Measurements from ENCODE around the gene ADGRB2. TPM values are rescaled to one million over a fixed set of nuclear protein-coding genes. Genes with fewer than 3 reads are reported as not detected.

Gene ADGRB2
- total RNA-seq, 2 experiments from 2014 or later: 0.39 to 0.71 TPM

- Mint-ChIP-seq H3K4me3 (no peak overlapping the region), H3K36me3 (ENCODE audit: low read depth) (no peaks in the 10 kb centered on the region), H3K4me1 (ENCODE audit: low read depth) (peaks cover 4% of the 10 kb centered on the region), H3K9me3 (no peaks in the 10 kb centered on the region), H3K27ac (no peak overlapping the region), H3K27me3 (no peaks in the 10 kb centered on the region)
- Histone ChIP-seq H3K36me3 (ENCODE audit: insufficient read depth, low read length) (no peaks in the 10 kb centered on the region), H3K27ac (ENCODE audit: low read depth in 1 of 2, low read length in 2 of 2) (no peak overlapping the region), H3K9me3 (ENCODE audit: control insufficient read depth in 1 of 2, insufficient read depth in 1 of 2, low read length in 2 of 2) (no peaks in the 10 kb centered on the region), H3K27me3 (ENCODE audit: control insufficient read depth in 1 of 2, insufficient read depth in 2 of 2, low read length in 2 of 2) (no peaks in the 10 kb centered on the region), H3K4me3 (ENCODE audit: low read length) (no peak overlapping the region), H3K4me1 (ENCODE audit: insufficient read depth, low read length) (peaks cover 9% of the 10 kb centered on the region)
- ChIA-PET CTCF (no interaction called here), POLR2A (no interaction called here)
- TF ChIP-seq, protein P1, sequence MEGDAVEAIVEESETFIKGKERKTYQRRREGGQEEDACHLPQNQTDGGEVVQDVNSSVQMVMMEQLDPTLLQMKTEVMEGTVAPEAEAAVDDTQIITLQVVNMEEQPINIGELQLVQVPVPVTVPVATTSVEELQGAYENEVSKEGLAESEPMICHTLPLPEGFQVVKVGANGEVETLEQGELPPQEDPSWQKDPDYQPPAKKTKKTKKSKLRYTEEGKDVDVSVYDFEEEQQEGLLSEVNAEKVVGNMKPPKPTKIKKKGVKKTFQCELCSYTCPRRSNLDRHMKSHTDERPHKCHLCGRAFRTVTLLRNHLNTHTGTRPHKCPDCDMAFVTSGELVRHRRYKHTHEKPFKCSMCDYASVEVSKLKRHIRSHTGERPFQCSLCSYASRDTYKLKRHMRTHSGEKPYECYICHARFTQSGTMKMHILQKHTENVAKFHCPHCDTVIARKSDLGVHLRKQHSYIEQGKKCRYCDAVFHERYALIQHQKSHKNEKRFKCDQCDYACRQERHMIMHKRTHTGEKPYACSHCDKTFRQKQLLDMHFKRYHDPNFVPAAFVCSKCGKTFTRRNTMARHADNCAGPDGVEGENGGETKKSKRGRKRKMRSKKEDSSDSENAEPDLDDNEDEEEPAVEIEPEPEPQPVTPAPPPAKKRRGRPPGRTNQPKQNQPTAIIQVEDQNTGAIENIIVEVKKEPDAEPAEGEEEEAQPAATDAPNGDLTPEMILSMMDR (IDR thresholded peaks at IDR 0.05): no peak
- DNase-seq (no peak), ATAC-seq (ENCODE audit: poor library complexity) (no peak)
- intact Hi-C loops (cut with DNase I, micrococcal nuclease): no loop called here
Measured at GRCh38 chr1:31694069-31694963, 69.8 kb downstream of the ADGRB2 start.

DNA sequence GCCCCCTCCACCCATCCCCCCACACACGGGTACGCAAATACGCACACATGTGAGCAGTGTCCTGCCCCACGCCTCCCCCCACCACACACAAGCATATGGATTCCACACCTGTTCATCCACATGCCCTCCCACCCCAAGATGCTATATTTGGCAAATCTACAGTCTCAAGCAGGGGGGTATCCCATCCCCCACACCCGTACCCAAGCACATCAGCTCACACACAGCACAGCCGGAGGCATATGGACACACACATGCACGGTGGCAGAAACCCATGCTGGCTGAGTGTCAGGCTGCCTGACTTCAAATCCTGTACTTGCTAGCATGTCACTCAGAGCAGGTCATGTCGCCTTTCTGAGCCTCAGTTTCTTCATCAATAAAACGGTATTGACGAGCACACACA is 70.9 kb downstream of the ADGRB2 start:
- no peaks in the 10 kb centered on the region for H3K4me1 ChIP-seq (ENCODE audit: insufficient read depth, low read length)
- H3K4me1 Mint-ChIP-seq (ENCODE audit: low read depth): no peaks in the 10 kb centered on the region
- no peak overlapping the region for H3K27ac ChIP-seq (ENCODE audit: low read depth in 1 of 2, low read length in 2 of 2)
- H3K36me3 ChIP-seq (ENCODE audit: insufficient read depth, low read length): no peaks in the 10 kb centered on the region
- H3K4me3 Mint-ChIP-seq: no peak overlapping the region
- H3K27ac Mint-ChIP-seq: no peak overlapping the region
- no peaks in the 10 kb centered on the region for H3K27me3 ChIP-seq (ENCODE audit: control insufficient read depth in 1 of 2, insufficient read depth in 2 of 2, low read length in 2 of 2)
- H3K9me3 ChIP-seq (ENCODE audit: control insufficient read depth in 1 of 2, insufficient read depth in 1 of 2, low read length in 2 of 2): no peaks in the 10 kb centered on the region
- no peak overlapping the region for H3K4me3 ChIP-seq (ENCODE audit: low read length)
- CTCF ChIA-PET: no interaction called here
- TF ChIP-seq, protein P1 (IDR thresholded peaks at IDR 0.05): no peak
- no peaks in the 10 kb centered on the region for H3K27me3 Mint-ChIP-seq
- ATAC-seq (ENCODE audit: poor library complexity) (no peak), DNase-seq (no peak)
- POLR2A ChIA-PET: no interaction called here
- no peaks in the 10 kb centered on the region for H3K36me3 Mint-ChIP-seq (ENCODE audit: low read depth)
- no peaks in the 10 kb centered on the region for H3K9me3 Mint-ChIP-seq
- intact Hi-C loops (cut with DNase I, micrococcal nuclease): no loop called here

GRCh38 chr1:31691951-31692350 is 72.2 kb downstream of the ADGRB2 start:
- Mint-ChIP-seq H3K27ac (no peak overlapping the region), H3K9me3 (no peaks in the 10 kb centered on the region), H3K27me3 (no peaks in the 10 kb centered on the region), H3K4me1 (ENCODE audit: low read depth) (no peaks in the 10 kb centered on the region), H3K36me3 (ENCODE audit: low read depth) (no peaks in the 10 kb centered on the region), H3K4me3 (no peak overlapping the region)
- no peaks in the 10 kb centered on the region for H3K4me1 ChIP-seq (ENCODE audit: insufficient read depth, low read length)
- no peak overlapping the region for H3K4me3 ChIP-seq (ENCODE audit: low read length)
- no peaks in the 10 kb centered on the region for H3K27me3 ChIP-seq (ENCODE audit: control insufficient read depth in 1 of 2, insufficient read depth in 2 of 2, low read length in 2 of 2)
- TF ChIP-seq, protein P1 (IDR thresholded peaks at IDR 0.05): no peak
- intact Hi-C loops (cut with DNase I, micrococcal nuclease): no loop called here
- H3K27ac ChIP-seq (ENCODE audit: low read depth in 1 of 2, low read length in 2 of 2): no peak overlapping the region
- no peaks in the 10 kb centered on the region for H3K9me3 ChIP-seq (ENCODE audit: control insufficient read depth in 1 of 2, insufficient read depth in 1 of 2, low read length in 2 of 2)
- POLR2A ChIA-PET: no interaction called here
- DNase-seq (no peak), ATAC-seq (ENCODE audit: poor library complexity) (no peak)
- H3K36me3 ChIP-seq (ENCODE audit: insufficient read depth, low read length): no peaks in the 10 kb centered on the region
- CTCF ChIA-PET: no interaction called here

All from CD4-positive, alpha-beta T cell (primary cell).